K562 (cell line): ENCODE results near the gene RBM12. TPM values are rescaled to one million over a fixed set of nuclear protein-coding genes. Genes with fewer than 3 reads are reported as not detected.
A peak's percentile ranks its signal among the peaks of the same experiment; 100 is the strongest.

Experiments
- BCL6 ChIP-seq: fragments of 250-450 bp; sonication (Bioruptor Pico); IDR thresholded peaks from 2 replicates; pipeline ENCODE4 v1.4.0; 2020
- BDP1 ChIP-seq: IDR thresholded peaks from 3 replicates; pipeline ENCODE4 v1.6.1; 2011; ENCODE audit not compliant: insufficient read length, insufficient read depth
- FOXJ2 ChIP-seq: fragments of 200-800 bp; sonication (Bioruptor generic); IDR thresholded peaks from 2 replicates; pipeline ENCODE4 v1.6.1; 2016; ENCODE audit warnings: missing genetic modification characterization, missing compliant biosample characterization
- GTF2F1 ChIP-seq: IDR thresholded peaks from 2 replicates; pipeline ENCODE4 v1.6.1; 2011; ENCODE audit warnings: low read depth, low read length, improper control_type of control experiment
- HNRNPUL1 ChIP-seq: fragments of 200-400 bp; formaldehyde crosslinking; IDR thresholded peaks from 2 replicates; pipeline ENCODE4 v1.6.1; 2017; ENCODE audit warnings: low read length
- RBBP5 ChIP-seq: fragments of 200-600 bp; sonication (generic); IDR thresholded peaks from 2 replicates; pipeline ENCODE4 v1.6.1; 2012; ENCODE audit warnings: borderline replicate concordance, mild to moderate bottlenecking, low read length, control low read depth, inconsistent platforms; ENCODE audit not compliant: insufficient read depth, poor library complexity, severe bottlenecking
- RBM15 ChIP-seq: fragments of 200-400 bp; formaldehyde crosslinking; IDR thresholded peaks from 2 replicates; pipeline ENCODE4 v1.6.1; 2018; ENCODE audit warnings: mild to moderate bottlenecking, low read length, moderate library complexity; ENCODE audit not compliant: insufficient read depth
- RBM39 ChIP-seq: fragments of 200-400 bp; formaldehyde crosslinking; optimal IDR thresholded peaks from 2 replicates; pipeline ENCODE3; 2018; ENCODE audit warnings: low read depth, low read length
- SRF ChIP-seq, 2 experiments: fragments of 250-450, 450-650 bp in 1 of 2; sonication (Bioruptor Pico) in 1 of 2; sonication (generic) in 1 of 2; formaldehyde crosslinking; IDR thresholded peaks; 2 replicates each; pipeline versions ENCODE4 v1.5.0 to v1.5.1; 2020 to 2022; ENCODE audit warnings: mild to moderate bottlenecking in 1 of 2, missing genetic modification reagents in 1 of 2
- ZEB2 ChIP-seq: fragments of 450-650 bp; IDR thresholded peaks from 2 replicates; pipeline ENCODE4 v1.6.1; 2016
- ZNF23 ChIP-seq: fragments of 250-450 bp; sonication (Bioruptor Pico); IDR thresholded peaks from 2 replicates; pipeline ENCODE4 v1.4.0; 2020; ENCODE audit warnings: mild to moderate bottlenecking
- ZNF354B ChIP-seq: fragments of 250-450 bp; sonication (Bioruptor Pico); IDR thresholded peaks from 2 replicates; pipeline ENCODE4 v1.4.0; 2020
- ZNF644 ChIP-seq: fragments of 200-800 bp; sonication (Bioruptor generic); IDR thresholded peaks from 2 replicates; pipeline ENCODE4 v1.6.1; 2016; ENCODE audit warnings: low read depth, missing genetic modification characterization, missing compliant biosample characterization
- ZNF695 ChIP-seq: fragments of 450-650 bp; formaldehyde crosslinking; IDR thresholded peaks from 2 replicates; pipeline ENCODE4 v1.4.0; 2020; ENCODE audit warnings: mild to moderate bottlenecking, moderate library complexity
- polyA plus RNA-seq, 8 experiments: library from polyadenylated mRNA; depleted of rRNA in 4 of 8; stranded (reverse) in 5 of 8; unstranded in 3 of 8; fragments of >200 nt; fragmentation: Nextera tagmentation in 2 of 8; fragmentation: Illumina TruSeq in 1 of 8; extraction: Ambion mirVana in 2 of 8; extraction: Trizol in 1 of 8; gene quantifications; 2 replicates each; pipeline versions ENCODE4 v1.2.1 to v1.2.3, GENCODE V29; 2011 to 2014; ENCODE audit warnings: inconsistent platforms in 1 of 8, missing spikeins in 1 of 8
- total RNA-seq, 7 experiments: library from RNA; depleted of rRNA in 6 of 7; stranded (reverse); fragments of >200 nt in 6 of 7; fragmentation: Illumina TruSeq in 2 of 7; extraction: Trizol in 2 of 7; gene quantifications; 2 replicates each; pipeline versions ENCODE4 v1.2.1 to v1.2.3, GENCODE V29; 2011 to 2021; ENCODE audit warnings: low replicate concordance in 1 of 7
- TF ChIP-seq, protein P1 (sequence below): fragments of 450-650 bp; IDR thresholded peaks from 2 replicates; pipeline ENCODE4 v1.6.1; 2016; ENCODE audit warnings: low read depth, mild to moderate bottlenecking, moderate library complexity
- TF ChIP-seq, protein P2 (sequence below), 2 experiments: fragments of 450-650 bp; IDR thresholded peaks; 2 replicates each; pipeline ENCODE4 v1.6.1; 2016; ENCODE audit warnings: mild to moderate bottlenecking in 2 of 2, borderline replicate concordance in 1 of 2, low read depth in 1 of 2, moderate library complexity in 1 of 2
- TF ChIP-seq, protein P3 (sequence below): fragments of 250-450 bp; sonication (Bioruptor Pico); IDR thresholded peaks from 2 replicates; pipeline ENCODE4 v1.9.0; 2021; ENCODE audit warnings: mild to moderate bottlenecking, inconsistent platforms

RBM12 gene
- total and polyA plus RNA-seq, 9 of the 15 experiments (the other 6 are each of a cell fraction or from before 2014, with no cell fraction given) = 5.0 to 162 (median 73.3) TPM

DNA sequence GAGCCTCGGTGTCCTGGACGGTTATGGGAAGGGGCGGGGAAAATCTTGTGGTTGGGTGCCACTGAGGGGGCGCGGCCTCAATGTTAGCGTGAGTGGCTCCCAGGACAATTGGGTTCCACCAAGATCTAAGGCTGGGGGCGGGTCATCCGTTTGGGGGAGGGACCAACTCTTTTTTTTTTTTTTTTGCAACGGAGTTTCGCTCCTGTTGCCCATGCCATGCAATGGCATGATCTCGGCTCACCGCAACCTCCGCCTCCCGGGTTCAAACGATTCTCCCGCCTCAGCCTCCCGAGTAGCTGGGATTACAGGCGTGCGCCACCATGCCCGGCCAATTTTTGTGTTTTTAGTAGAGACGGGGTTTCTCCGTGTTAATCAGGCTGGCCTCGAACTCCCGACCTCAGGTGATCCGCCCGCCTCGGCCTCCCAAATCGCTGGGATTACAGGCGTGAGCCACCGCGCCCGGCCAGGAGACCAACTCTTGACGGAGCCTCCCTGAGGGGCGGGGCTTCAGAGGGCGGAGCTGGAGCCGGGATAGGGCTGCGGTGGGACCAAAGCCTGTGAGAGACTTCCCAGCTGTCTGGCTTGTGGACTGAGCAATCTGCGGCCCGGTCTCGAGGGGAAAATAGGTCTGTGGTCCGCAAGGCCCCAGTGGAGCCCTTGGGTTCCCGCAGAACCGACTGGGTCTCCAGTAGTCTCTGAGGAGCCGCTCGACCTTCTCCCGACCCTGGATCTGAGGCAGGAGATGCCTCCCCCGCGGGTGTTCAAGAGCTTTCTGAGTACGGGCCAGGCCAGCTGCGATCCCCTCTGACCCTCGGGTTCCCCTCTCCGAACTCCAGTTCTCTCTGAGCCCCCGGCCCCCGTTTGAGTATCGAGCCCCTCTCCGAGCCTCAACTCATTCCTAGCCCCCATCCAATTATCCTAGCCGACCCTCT lies 48.0 kb downstream of the RBM12 start (continued):
- TF ChIP-seq FOXJ2 (tag) (no peak), ZNF695 (CRISPR knock-in tag) (no peak), RBBP5 (peak; percentile 36), HNRNPUL1 (no peak), BCL6 (CRISPR knock-in tag) (no peak), ZNF644 (tag) (no peak; the same call in 1 of the 2 replicates), GTF2F1 (no peak), RBM39 (no peak), ZEB2 (no peak), BDP1 (no peak), RBM15 (no peak), SRF (CRISPR knock-in tag; IDR thresholded peaks at IDR 0.05) (peak in 1 of 2 experiments; percentile 51; a peak in 1 of 4 replicates), ZNF23 (CRISPR knock-in tag) (no peak), ZNF354B (CRISPR knock-in tag) (no peak)
- TF ChIP-seq, protein P1, sequence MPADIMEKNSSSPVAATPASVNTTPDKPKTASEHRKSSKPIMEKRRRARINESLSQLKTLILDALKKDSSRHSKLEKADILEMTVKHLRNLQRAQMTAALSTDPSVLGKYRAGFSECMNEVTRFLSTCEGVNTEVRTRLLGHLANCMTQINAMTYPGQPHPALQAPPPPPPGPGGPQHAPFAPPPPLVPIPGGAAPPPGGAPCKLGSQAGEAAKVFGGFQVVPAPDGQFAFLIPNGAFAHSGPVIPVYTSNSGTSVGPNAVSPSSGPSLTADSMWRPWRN = no peak
- TF ChIP-seq, protein P2, sequence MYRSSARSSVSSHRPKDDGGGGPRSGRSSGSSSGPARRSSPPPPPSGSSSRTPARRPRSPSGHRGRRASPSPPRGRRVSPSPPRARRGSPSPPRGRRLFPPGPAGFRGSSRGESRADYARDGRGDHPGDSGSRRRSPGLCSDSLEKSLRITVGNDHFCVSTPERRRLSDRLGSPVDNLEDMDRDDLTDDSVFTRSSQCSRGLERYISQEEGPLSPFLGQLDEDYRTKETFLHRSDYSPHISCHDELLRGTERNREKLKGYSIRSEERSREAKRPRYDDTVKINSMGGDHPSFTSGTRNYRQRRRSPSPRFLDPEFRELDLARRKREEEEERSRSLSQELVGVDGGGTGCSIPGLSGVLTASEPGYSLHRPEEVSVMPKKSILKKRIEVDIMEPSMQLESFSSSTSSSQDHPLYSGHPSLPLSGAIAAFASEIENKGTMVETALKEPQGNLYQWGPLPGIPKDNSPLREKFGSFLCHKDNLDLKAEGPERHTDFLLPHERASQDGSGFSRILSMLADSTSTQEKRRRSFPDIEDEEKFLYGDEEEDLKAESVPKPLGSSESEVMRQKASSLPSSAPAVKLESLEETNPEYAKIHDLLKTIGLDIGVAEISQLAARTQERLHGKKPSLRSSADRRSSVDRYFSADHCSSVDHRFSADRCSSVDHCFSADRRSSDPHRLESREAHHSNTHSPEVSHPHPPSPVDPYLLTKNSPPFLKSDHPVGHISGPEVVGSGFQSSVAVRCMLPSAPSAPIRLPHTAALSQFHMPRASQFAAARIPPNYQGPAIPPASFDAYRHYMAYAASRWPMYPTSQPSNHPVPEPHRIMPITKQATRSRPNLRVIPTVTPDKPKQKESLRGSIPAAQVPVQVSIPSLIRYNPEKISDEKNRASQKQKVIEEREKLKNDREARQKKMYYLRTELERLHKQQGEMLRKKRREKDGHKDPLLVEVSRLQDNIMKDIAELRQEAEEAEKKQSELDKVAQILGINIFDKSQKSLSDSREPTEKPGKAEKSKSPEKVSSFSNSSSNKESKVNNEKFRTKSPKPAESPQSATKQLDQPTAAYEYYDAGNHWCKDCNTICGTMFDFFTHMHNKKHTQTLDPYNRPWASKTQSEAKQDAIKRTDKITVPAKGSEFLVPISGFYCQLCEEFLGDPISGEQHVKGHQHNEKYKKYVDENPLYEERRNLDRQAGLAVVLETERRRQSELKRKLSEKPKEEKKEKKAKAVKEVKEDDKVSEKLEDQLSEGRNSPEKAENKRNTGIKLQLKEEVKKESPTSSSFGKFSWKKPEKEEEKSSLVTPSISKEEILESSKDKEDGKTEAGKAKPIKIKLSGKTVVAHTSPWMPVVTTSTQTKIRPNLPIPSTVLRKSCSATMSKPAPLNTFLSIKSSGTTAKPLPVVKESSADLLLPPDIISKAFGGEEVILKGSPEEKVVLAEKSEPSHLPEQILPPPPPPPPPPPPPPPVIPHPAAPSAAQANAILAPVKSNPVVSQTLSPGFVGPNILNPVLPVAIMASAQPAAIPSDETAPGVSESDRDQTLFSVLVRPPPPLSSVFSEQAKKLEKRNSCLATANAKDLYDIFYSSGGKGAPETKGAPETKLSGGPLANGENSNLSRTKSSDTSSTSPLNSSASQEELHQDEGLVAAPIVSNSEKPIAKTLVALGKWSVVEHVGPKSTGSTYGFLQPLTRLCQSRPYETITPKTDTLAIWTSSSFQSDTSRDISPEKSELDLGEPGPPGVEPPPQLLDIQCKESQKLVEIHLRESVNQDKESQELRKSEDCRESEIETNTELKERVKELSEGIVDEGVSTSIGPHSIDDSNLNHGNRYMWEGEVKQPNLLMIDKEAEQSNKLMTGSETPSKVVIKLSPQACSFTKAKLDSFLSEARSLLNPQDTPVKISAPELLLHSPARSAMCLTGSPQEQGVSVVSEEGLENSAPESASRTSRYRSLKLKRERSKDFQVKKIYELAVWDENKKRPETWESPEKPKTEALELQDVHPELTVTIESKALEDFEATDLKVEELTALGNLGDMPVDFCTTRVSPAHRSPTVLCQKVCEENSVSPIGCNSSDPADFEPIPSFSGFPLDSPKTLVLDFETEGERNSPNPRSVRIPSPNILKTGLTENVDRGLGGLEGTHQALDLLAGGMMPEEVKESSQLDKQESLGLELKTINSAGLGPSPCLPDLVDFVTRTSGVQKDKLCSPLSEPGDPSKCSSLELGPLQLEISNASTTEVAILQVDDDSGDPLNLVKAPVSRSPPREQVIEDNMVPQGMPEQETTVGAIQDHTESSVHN (IDR thresholded peaks at IDR 0.05; ENCODE audit: borderline replicate concordance in 1 of 2, low read depth in 1 of 2) = no peak
- TF ChIP-seq, protein P3, sequence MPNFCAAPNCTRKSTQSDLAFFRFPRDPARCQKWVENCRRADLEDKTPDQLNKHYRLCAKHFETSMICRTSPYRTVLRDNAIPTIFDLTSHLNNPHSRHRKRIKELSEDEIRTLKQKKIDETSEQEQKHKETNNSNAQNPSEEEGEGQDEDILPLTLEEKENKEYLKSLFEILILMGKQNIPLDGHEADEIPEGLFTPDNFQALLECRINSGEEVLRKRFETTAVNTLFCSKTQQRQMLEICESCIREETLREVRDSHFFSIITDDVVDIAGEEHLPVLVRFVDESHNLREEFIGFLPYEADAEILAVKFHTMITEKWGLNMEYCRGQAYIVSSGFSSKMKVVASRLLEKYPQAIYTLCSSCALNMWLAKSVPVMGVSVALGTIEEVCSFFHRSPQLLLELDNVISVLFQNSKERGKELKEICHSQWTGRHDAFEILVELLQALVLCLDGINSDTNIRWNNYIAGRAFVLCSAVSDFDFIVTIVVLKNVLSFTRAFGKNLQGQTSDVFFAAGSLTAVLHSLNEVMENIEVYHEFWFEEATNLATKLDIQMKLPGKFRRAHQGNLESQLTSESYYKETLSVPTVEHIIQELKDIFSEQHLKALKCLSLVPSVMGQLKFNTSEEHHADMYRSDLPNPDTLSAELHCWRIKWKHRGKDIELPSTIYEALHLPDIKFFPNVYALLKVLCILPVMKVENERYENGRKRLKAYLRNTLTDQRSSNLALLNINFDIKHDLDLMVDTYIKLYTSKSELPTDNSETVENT = no peak
